BLaER1 treated with 17β-estradiol and CSF1 and Interleukin-3, amounts not matched to agents 10 nM and 100 nM (cell line): ENCODE data around the gene BCAS4.
"Not testable (repeated sequence)": the region's sequence is repeated elsewhere in the genome, so short reads cannot be mapped to it uniquely, and the experiment has no call there.

ENCODE experiments used
- H3K27ac ChIP-seq, 11 experiments: shearing (Covaris generic); formaldehyde crosslinking; 2 replicates each; pipeline ENCODE4 v1.8.1; 2022
- H3K27me3 ChIP-seq, 11 experiments: shearing (Covaris generic); formaldehyde crosslinking; 2 replicates each; pipeline ENCODE4 v1.8.1; 2022
- H3K36me3 ChIP-seq, 11 experiments: shearing (Covaris generic); formaldehyde crosslinking; 2 replicates each; pipeline ENCODE4 v1.8.1; 2022
- H3K4me1 ChIP-seq, 10 experiments: shearing (Covaris generic); formaldehyde crosslinking; 2 replicates each; pipeline ENCODE4 v1.8.1; 2022
- H3K4me2 ChIP-seq, 11 experiments: shearing (Covaris generic); formaldehyde crosslinking; 2 replicates each; pipeline ENCODE4 v1.8.1; 2022
- H3K4me3 ChIP-seq, 10 experiments: shearing (Covaris generic); formaldehyde crosslinking; 2 replicates each; pipeline ENCODE4 v1.8.1; 2022
- H3K9ac ChIP-seq, 11 experiments: shearing (Covaris generic); formaldehyde crosslinking; 2 replicates each; pipeline ENCODE4 v1.8.1; 2022
- H3K9me3 ChIP-seq, 11 experiments: shearing (Covaris generic); formaldehyde crosslinking; replicated peaks in 1 of 11; 2 replicates each; pipeline ENCODE4 v1.8.1; 2022
- H4K20me1 ChIP-seq, 11 experiments: shearing (Covaris generic); formaldehyde crosslinking; 2 replicates each; pipeline ENCODE4 v1.8.1; 2022
- Cebpa-rat ChIP-seq, 11 experiments: shearing (Covaris generic); IDR thresholded peaks; 2 replicates each; pipeline ENCODE4 v1.8.1; 2022

The BCAS4 gene

DNA sequence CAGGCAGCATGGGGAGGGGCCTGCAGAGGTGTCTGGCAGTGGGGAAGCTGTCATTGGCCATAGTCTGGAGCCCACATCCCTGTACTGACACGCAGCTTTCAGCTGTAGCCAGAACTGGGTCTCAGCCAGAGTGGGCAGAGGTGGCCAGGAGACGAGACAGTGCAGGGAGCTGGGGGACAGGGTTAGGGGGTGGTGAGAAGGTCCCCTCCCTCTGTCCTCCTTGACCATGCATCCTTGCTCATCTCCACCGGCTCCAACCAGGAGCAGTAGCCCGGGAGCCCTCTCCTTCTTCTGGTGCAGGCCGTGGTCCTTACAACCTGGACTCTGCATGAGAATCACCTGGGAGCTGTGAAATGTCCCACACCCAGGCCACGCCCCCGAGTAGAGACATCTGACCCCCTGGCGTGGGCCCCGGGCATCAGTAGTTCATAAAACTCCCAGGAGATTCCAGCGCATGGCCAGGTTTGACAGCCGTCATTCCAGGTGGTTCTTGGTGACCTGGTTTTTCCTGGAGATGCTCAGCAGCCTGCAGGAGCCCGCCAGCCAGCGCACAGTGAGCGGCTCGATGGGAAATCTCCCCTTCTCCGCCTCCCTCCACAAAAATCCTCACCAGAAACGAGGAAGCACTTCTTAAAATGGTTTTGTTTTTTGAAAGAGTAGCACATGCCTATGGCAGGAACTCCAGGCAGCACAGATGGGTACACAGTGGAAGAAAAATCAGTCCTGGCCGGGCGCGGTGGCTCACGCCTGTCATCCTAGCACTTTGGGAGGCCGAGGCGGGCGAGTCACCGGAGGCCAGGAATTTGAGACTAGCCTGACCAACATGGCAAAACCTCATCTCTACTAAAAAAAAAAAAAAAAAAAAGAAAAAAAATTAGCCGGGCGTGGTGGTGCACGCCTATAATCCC is 80.2 kb downstream of the BCAS4 start:
- Histone ChIP-seq H3K4me3 (no peak overlapping the region), H3K27me3 (no peaks in the 10 kb centered on the region), H4K20me1 (peaks cover 0 to 14% (median 0%) of the 10 kb centered on the region in 11 experiments; a peak in 2 of 22 replicates), H3K27ac (peak overlapping the region in 4 of 11 experiments; percentile 3 to 87 (median 86); a peak in 4 of 22 replicates), H3K4me2 (peak overlapping the region in 1 of 11 experiments; percentile 87; a peak in 1 of 22 replicates), H3K9ac (0 out of 22 replicates have a peak overlapping the region, but pooled peaks of 1 of the 11 experiments have one; percentile 68), H3K9me3 (no peaks in the 10 kb centered on the region), H3K4me1 (peaks cover 3 to 51% (median 42%) of the 10 kb centered on the region in 10 experiments; a peak in 18 of 20 replicates), H3K36me3 (peaks cover 10 to 61% (median 51%) of the 10 kb centered on the region in 11 experiments; a peak in 18 of 22 replicates)
- no peak for TF ChIP-seq Cebpa-rat (IDR thresholded peaks at IDR 0.05)

DNA sequence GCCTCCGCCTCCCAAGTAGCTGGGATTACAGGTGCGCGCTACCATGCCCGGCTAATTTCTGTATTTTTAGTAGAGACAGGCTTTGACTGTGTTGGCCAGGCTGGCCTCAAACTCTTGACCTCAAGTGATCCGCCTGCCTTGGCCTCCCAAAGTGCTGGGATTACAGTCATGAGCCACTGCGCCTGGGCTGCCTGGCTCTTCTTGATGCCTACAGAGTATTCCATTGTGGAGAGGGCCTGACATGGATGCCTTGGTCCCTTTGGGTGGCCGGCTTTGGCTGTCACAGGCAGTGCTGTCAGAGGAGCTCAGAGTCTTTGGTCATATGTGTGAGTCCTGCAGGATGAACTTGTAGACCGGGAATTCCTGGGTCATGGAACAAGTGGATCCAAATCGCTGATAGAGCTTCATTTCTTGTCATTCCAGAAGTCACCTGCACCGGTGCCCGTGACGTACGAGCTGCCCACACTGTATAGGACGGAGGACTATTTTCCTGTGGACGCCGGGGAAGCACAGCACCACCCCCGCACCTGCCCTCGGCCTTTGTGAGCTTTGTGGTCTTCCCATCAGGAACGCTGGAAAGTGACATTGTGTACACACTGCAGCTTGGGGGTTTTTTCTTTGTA is 81.3 kb downstream of the BCAS4 start:
- H3K9me3 ChIP-seq = no peaks in the 10 kb centered on the region
- peaks cover 3 to 39% (median 31%) of the 10 kb centered on the region in 10 experiments; a peak in 18 of 20 replicates for H3K4me1 ChIP-seq
- H3K4me2 ChIP-seq = no peak overlapping the region
- no peak overlapping the region for H3K9ac ChIP-seq
- no peaks in the 10 kb centered on the region for H3K27me3 ChIP-seq
- no peak overlapping the region for H3K4me3 ChIP-seq
- peaks cover 0 to 15% (median 0%) of the 10 kb centered on the region in 11 experiments; a peak in 2 of 22 replicates for H4K20me1 ChIP-seq
- no peak for TF ChIP-seq Cebpa-rat (IDR thresholded peaks at IDR 0.05)
- H3K27ac ChIP-seq = no peak overlapping the region
- peaks cover 10 to 69% (median 58%) of the 10 kb centered on the region in 11 experiments; a peak in 18 of 22 replicates for H3K36me3 ChIP-seq

DNA sequence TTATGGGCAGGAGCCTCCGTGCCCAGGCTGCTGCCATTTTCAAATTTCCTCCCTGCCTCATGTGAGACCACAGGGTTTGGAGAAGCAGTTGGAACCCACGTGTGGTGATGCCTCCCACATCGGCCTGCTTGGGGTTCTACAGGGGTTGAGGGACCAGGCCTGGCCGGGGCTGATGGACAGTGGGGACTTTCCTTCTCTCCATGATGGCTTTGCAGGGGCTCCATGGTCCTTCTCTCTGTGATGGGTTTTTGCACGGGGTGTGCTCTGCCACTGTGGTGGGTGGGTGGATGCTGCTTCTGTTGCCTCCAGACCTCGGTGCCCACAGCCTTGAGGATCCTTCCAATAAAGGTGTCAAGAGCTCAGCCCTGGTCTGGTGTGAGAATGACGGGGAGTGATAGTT is 82.0 kb downstream of the BCAS4 start:
- peaks cover 10 to 74% (median 62%) of the 10 kb centered on the region in 11 experiments; a peak in 18 of 22 replicates for H3K36me3 ChIP-seq
- H4K20me1 ChIP-seq = peaks cover 0 to 15% (median 0%) of the 10 kb centered on the region in 11 experiments; a peak in 2 of 22 replicates
- H3K4me2 ChIP-seq = no peak overlapping the region
- no peak overlapping the region for H3K4me3 ChIP-seq
- no peaks in the 10 kb centered on the region for H3K9me3 ChIP-seq
- no peak overlapping the region for H3K9ac ChIP-seq
- TF ChIP-seq Cebpa-rat (IDR thresholded peaks at IDR 0.05) = no peak
- no peaks in the 10 kb centered on the region for H3K27me3 ChIP-seq
- no peak overlapping the region for H3K27ac ChIP-seq
- H3K4me1 ChIP-seq = peaks cover under 1 to 33% (median 24%) of the 10 kb centered on the region in 10 experiments; a peak in 18 of 20 replicates

DNA sequence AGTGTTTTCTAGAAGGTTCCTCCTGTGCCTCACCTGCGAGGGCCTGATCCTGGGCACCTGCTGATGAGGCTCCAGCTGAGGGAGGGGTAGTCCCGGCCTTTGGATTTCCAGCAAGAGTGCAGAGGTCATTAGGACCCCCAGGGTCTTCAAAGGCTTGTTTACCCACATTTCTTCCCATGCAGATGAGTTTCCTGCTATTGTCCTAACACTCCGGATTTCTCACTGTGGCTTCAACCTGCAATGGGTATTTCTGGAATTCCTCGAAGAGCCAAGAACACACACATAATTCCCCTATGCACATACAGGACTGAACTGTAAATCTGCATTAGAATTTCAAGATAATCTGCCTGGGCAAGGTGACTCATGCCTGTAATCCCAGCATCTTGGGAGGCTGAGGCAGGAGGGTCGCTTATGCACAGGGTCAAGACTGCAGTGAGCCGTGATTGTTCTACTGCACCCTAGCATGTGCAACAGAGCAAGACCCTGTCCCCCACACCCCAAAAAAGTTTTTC is 82.4 kb downstream of the BCAS4 start:
- Histone ChIP-seq H3K9me3 (no peaks in the 10 kb centered on the region), H3K27me3 (no peaks in the 10 kb centered on the region), H3K4me1 (peaks cover 0 to 28% (median 20%) of the 10 kb centered on the region in 10 experiments; a peak in 18 of 20 replicates), H3K27ac (no peak overlapping the region), H3K9ac (no peak overlapping the region), H4K20me1 (peaks cover 0 to 15% (median 0%) of the 10 kb centered on the region in 11 experiments; a peak in 2 of 22 replicates), H3K4me2 (no peak overlapping the region), H3K36me3 (peaks cover 10 to 79% (median 62%) of the 10 kb centered on the region in 11 experiments; a peak in 18 of 22 replicates), H3K4me3 (no peak overlapping the region)
- no peak for TF ChIP-seq Cebpa-rat (IDR thresholded peaks at IDR 0.05)

DNA sequence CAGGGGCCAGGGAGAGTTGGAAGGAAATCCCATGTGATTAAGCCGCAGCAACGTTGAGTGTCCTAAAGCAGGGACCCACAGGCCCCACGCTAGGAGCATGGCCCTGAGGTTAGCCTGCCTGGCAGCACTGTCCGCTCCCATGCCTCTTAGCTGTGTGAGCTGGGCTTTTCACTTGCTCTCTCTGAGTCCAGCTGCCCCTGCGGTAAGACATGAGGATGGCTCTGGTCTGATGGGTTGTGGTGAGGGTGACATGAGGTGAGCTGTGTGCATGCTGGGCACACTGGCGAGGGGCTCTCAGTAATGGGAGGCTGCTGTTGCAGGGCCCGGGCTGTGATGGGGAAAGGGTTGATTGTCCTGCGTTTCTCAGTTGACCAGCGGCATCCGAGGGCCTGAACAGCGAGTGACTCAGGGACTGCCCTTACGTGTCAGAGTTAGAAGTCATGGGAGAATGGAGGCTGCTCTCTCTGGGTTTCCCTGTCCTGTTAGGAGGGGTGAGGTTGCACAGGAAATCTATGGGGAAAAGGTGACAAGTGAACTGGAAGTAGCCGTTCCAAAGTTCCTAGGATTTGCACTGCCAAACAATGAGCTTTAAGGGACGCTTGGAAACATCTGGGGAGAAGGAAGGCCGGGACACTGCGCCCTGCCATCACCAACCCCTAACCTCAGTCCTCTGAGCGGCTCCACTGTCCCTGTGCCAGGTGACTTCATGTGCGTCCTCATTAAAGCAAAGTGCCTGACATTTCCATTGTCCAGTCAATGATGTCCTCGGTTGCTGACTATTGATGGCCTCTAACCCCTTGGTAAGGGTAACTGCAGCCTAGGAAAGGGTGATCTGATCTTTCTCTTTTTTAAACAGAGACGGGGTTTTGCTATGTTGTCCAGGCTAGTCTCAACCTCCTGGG is 85.0 kb downstream of the BCAS4 start:
- no peak overlapping the region for H3K9ac ChIP-seq
- no peaks in the 10 kb centered on the region for H3K27me3 ChIP-seq
- H3K4me1 ChIP-seq = 0 out of 20 replicates have a peak, but pooled peaks cover 0 to 2% (median 0%) of the 10 kb centered on the region in 10 experiments
- H3K36me3 ChIP-seq = peaks cover 14 to 98% (median 71%) of the 10 kb centered on the region in 11 experiments; a peak in 18 of 22 replicates
- H3K4me3 ChIP-seq = no peak overlapping the region
- H3K4me2 ChIP-seq = no peak overlapping the region
- TF ChIP-seq Cebpa-rat (IDR thresholded peaks at IDR 0.05) = no peak
- 0 out of 22 replicates have a peak overlapping the region, but pooled peaks of 1 of the 11 experiments have one; percentile 5 for H3K27ac ChIP-seq
- H3K9me3 ChIP-seq = no peaks in the 10 kb centered on the region
- H4K20me1 ChIP-seq = peaks cover 0 to 27% (median 9%) of the 10 kb centered on the region in 11 experiments; a peak in 10 of 22 replicates

DNA sequence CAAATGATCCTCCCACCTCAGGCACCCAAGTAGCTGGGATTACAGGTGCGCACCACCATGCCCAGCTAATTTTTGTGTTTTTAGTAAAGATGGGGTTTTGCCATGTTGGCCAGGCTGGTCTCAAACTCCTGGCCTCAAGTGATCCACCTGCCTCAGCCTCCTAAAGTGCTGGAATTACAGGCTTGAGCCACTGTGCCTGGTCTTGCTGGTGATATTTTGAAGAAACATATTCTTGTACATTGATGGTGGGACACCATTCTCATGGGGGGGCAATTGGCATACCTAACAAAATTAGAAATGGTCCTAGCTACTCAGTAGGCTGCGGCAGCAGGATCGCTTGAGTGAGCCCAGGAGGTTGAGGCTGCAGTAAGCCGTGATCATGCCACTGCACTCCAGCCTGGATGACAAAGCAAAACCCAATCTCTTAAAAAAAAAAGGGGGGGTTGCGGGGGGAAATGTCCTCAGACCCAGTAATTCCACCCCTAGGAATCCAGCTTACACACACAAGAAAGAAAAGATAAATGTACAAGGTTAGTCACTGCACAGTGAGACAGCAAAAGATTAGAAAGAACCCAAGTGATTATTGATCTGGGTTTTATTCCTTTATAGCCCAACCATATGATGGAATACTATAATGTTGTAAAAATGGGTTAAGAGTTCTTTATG is 87.0 kb downstream of the BCAS4 start:
- not testable (repeated sequence) for H3K9ac ChIP-seq, H3K27ac ChIP-seq, H3K4me2 ChIP-seq, H3K9me3 ChIP-seq, H3K4me3 ChIP-seq, H3K27me3 ChIP-seq, H3K4me1 ChIP-seq
- peaks cover 9 to 92% (median 60%) of the 10 kb centered on the region in 11 experiments; a peak in 19 of 22 replicates for H3K36me3 ChIP-seq
- peaks cover 0 to 45% (median 20%) of the 10 kb centered on the region in 11 experiments; a peak in 15 of 22 replicates for H4K20me1 ChIP-seq

DNA sequence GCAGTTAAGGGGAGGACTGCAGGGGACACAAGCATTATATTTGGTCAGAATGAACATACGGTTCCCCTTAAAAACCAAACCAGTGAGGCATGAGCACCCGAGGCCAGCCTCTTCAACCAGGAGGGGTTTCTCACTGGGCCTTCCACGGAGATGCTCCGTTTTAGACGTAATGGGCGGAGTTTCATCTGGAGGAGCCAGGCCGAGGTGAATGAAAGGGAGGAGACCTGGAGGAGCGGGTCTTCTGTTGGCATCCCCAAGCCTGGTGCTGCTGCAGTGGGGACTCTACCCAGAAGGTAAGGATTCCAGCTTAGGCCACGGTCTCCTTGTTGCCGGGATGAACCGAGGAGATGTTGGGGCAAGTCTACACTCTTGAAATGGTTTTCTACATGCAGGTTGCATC is 89.0 kb downstream of the BCAS4 start:
- Histone ChIP-seq H3K27ac (no peak overlapping the region), H3K9me3 (no peaks in the 10 kb centered on the region), H4K20me1 (peaks cover 13 to 65% (median 39%) of the 10 kb centered on the region in 11 experiments; a peak in 21 of 22 replicates), H3K9ac (no peak overlapping the region), H3K27me3 (no peaks in the 10 kb centered on the region), H3K36me3 (peaks cover 25 to 92% (median 59%) of the 10 kb centered on the region in 11 experiments), H3K4me3 (no peak overlapping the region), H3K4me2 (no peak overlapping the region), H3K4me1 (no peaks in the 10 kb centered on the region)
- no peak for TF ChIP-seq Cebpa-rat (IDR thresholded peaks at IDR 0.05)
